ENCODE measurements around the gene BACE1.

Gene BACE1

GRCh38 chr11:117314840-117315239 is 1.2 kb downstream of the BACE1 start:
- Histone ChIP-seq H2AFZ (ENCODE audit: low read length) (no peak overlapping the region), H3K4me2 (ENCODE audit: low read length) (no peak overlapping the region), H3F3A (ENCODE audit: insufficient read depth, low read length) (no peaks in the 10 kb centered on the region), H3K79me2 (ENCODE audit: insufficient read depth, low read length) (no peaks in the 10 kb centered on the region), H3K9ac (ENCODE audit: low read length) (no peak overlapping the region), H3K27ac (ENCODE audit: low read depth, low read length, poor library complexity, severe bottlenecking) (no peak overlapping the region), H3K4me1 (ENCODE audit: insufficient read depth, low read length, severe bottlenecking) (no peaks in the 10 kb centered on the region), H3K4me3 (ENCODE audit: low read depth, low read length, poor library complexity, severe bottlenecking) (no peak overlapping the region), H3K9me2 (ENCODE audit: low read depth, low read length) (no peaks in the 10 kb centered on the region), H3K9me3 (ENCODE audit: low read length) (no peaks in the 10 kb centered on the region), H3K36me3 (ENCODE audit: insufficient read depth, low read length) (no peaks in the 10 kb centered on the region), H4K20me1 (ENCODE audit: insufficient read depth, low read length) (no peaks in the 10 kb centered on the region), H3K27me3 (ENCODE audit: insufficient read depth, low read length) (no peaks in the 10 kb centered on the region)
- TF ChIP-seq CTCF (IDR thresholded peaks at IDR 0.05; ENCODE audit: low read length): no peak

DNA sequence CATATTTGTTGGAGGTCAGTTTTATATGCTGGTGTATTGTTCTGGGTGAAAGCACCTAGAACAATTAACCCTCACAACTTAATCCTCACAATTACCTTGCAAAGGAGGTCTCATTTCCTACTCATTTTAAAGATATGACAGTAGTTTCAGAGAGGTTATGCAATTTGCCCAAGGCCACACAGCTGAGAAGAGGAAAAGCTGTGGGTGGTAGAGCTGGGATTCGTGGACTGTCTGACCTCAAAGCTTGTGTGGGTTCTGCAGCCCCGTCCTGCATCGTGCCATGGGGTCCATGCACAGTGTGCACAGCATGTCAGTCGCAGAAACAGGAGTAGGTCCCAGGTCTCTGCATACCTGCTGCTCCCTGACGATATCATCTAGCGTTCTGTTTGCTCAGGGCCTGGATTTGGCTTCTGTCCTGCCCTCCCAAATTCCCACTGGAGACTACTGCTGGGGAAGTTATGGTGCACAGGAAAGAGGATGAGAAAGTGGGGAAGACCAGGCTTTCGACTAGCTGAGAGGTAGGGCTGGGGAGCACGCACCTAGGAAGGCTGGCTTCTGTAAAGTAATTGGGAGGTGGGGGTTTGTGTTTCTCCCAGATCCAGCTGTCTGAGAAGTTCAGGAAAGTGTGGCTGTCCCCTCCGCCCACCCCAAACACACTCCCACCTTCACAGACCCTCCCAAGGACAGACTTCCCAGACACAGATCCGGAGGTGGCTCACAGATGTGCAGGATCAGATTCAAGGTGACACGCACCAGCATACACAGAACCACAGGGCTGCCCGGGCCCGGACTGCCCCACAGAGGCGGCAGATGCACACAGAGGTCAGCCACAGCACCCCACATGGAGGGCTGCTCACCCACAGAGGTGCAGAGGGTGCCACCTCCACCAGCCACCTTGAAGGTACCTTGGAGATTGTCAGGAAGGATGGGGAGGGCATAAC is 2.0 kb downstream of the BACE1 start:
- H3K79me2 ChIP-seq (ENCODE audit: insufficient read depth, low read length): no peaks in the 10 kb centered on the region
- H3K4me2 ChIP-seq (ENCODE audit: low read length): no peak overlapping the region
- H3K9me2 ChIP-seq (ENCODE audit: low read depth, low read length): no peaks in the 10 kb centered on the region
- no peaks in the 10 kb centered on the region for H3K9me3 ChIP-seq (ENCODE audit: low read length)
- H3K4me1 ChIP-seq (ENCODE audit: insufficient read depth, low read length, severe bottlenecking): no peaks in the 10 kb centered on the region
- no peaks in the 10 kb centered on the region for H4K20me1 ChIP-seq (ENCODE audit: insufficient read depth, low read length)
- H3K27ac ChIP-seq (ENCODE audit: low read depth, low read length, poor library complexity, severe bottlenecking): no peak overlapping the region
- H2AFZ ChIP-seq (ENCODE audit: low read length): no peak overlapping the region
- no peak overlapping the region for H3K4me3 ChIP-seq (ENCODE audit: low read depth, low read length, poor library complexity, severe bottlenecking)
- H3K27me3 ChIP-seq (ENCODE audit: insufficient read depth, low read length): no peaks in the 10 kb centered on the region
- no peaks in the 10 kb centered on the region for H3F3A ChIP-seq (ENCODE audit: insufficient read depth, low read length)
- no peak for TF ChIP-seq EZH2 (IDR thresholded peaks at IDR 0.05; ENCODE audit: borderline replicate concordance, low read length)
- no peak for TF ChIP-seq CTCF (IDR thresholded peaks at IDR 0.05; ENCODE audit: low read length)
- no peak overlapping the region for H3K9ac ChIP-seq (ENCODE audit: low read length)
- no peaks in the 10 kb centered on the region for H3K36me3 ChIP-seq (ENCODE audit: insufficient read depth, low read length)

- Histone ChIP-seq H3K4me2 (ENCODE audit: low read length) (no peak overlapping the region), H3K79me2 (ENCODE audit: insufficient read depth, low read length) (no peaks in the 10 kb centered on the region), H3K27me3 (ENCODE audit: insufficient read depth, low read length) (no peaks in the 10 kb centered on the region), H4K20me1 (ENCODE audit: insufficient read depth, low read length) (no peaks in the 10 kb centered on the region), H3K27ac (ENCODE audit: low read depth, low read length, poor library complexity, severe bottlenecking) (no peak overlapping the region), H3K4me3 (ENCODE audit: low read depth, low read length, poor library complexity, severe bottlenecking) (no peak overlapping the region), H3K9me3 (ENCODE audit: low read length) (no peaks in the 10 kb centered on the region), H3K9me2 (ENCODE audit: low read depth, low read length) (no peaks in the 10 kb centered on the region), H3K36me3 (ENCODE audit: insufficient read depth, low read length) (no peaks in the 10 kb centered on the region), H3K9ac (ENCODE audit: low read length) (no peak overlapping the region), H2AFZ (ENCODE audit: low read length) (no peak overlapping the region), H3F3A (ENCODE audit: insufficient read depth, low read length) (no peaks in the 10 kb centered on the region), H3K4me1 (ENCODE audit: insufficient read depth, low read length, severe bottlenecking) (no peaks in the 10 kb centered on the region)
- TF ChIP-seq CTCF (IDR thresholded peaks at IDR 0.05; ENCODE audit: low read length) (no peak), EZH2 (IDR thresholded peaks at IDR 0.05; ENCODE audit: borderline replicate concordance, low read length) (no peak)
These were observed 3.0 kb downstream of the BACE1 start for GRCh38 chr11:117313091-117313490.

All from OCI-LY1 (cell line).